Fibroblast of upper back skin (primary cell): ENCODE measurements around the gene NDC1.
"Not testable (repeated sequence)": the region's sequence is repeated elsewhere in the genome, so short reads cannot be mapped to it uniquely, and the experiment has no call there.

ENCODE experiments used
- DNase-seq: peaks from one replicate; pipeline ENCODE4 v3.0.0-alpha.2; 2013

Gene NDC1

GRCh38 chr1:53837924-53838653 is at the start of gene NDC1:
Gene NDC1 (minus strand): TSS chr1:53838296. CDS start chr1:53838261, 35 bp downstream.
- peak; percentile 96 for DNase-seq

GRCh38 chr1:53883600-53883999 is 45.5 kb upstream of the NDC1 start:
- DNase-seq: not testable (repeated sequence)

GRCh38 chr1:53881853-53882252 is 43.8 kb upstream of the NDC1 start:
- DNase-seq: not testable (repeated sequence)

- peak; percentile 56 for DNase-seq
Measured at GRCh38 chr1:53878492-53879105, 40.5 kb upstream of the NDC1 start.

- not testable (repeated sequence) for DNase-seq
Measured at GRCh38 chr1:53875150-53875549, 37.1 kb upstream of the NDC1 start.

GRCh38 chr1:53871773-53872484 is 33.8 kb upstream of the NDC1 start:
- no peak for DNase-seq

GRCh38 chr1:53871221-53871620 is 33.1 kb upstream of the NDC1 start:
- DNase-seq: no peak

GRCh38 chr1:53869454-53870117 is 31.5 kb upstream of the NDC1 start:
- no peak for DNase-seq

- no peak for DNase-seq
Measured at GRCh38 chr1:53868565-53868964, 30.5 kb upstream of the NDC1 start.

GRCh38 chr1:53862507-53862906 is 24.4 kb upstream of the NDC1 start:
- DNase-seq: no peak

- DNase-seq: peak; percentile 65
Measured at GRCh38 chr1:53860967-53861411, 22.9 kb upstream of the NDC1 start.

- no peak for DNase-seq
Measured at GRCh38 chr1:53851571-53852285, 13.6 kb upstream of the NDC1 start.

GRCh38 chr1:53850082-53850673 is 12.1 kb upstream of the NDC1 start:
- DNase-seq: no peak

GRCh38 chr1:53847980-53848379 is 9.9 kb upstream of the NDC1 start:
- DNase-seq: no peak

- no peak for DNase-seq
Measured at GRCh38 chr1:53842347-53842746, 4.3 kb upstream of the NDC1 start.

GRCh38 chr1:53838654-53838974 is 518 bp upstream of the NDC1 start:
- no peak for DNase-seq

- DNase-seq: no peak
Measured at GRCh38 chr1:53837646-53837923, 511 bp downstream of the NDC1 start.

- DNase-seq: peak; percentile 5
Measured at GRCh38 chr1:53835491-53835890, 2.6 kb downstream of the NDC1 start.

- DNase-seq: no peak
Measured at GRCh38 chr1:53834776-53835175, 3.3 kb downstream of the NDC1 start.

- no peak for DNase-seq
Measured at GRCh38 chr1:53833393-53833792, 4.7 kb downstream of the NDC1 start.

GRCh38 chr1:53826367-53826766 is 11.7 kb downstream of the NDC1 start:
- peak; percentile 9 for DNase-seq

GRCh38 chr1:53825306-53825705 is 12.8 kb downstream of the NDC1 start:
- no peak for DNase-seq

GRCh38 chr1:53822931-53823330 is 15.2 kb downstream of the NDC1 start:
- no peak for DNase-seq
